IPS-18a (cell line): Measurements from ENCODE around the gene EP400.
"Not testable (repeated sequence)": the region's sequence is repeated elsewhere in the genome, so short reads cannot be mapped to it uniquely, and the experiment has no call there.

Experiments
- H3K27ac ChIP-seq: one replicate; pipeline ENCODE4 v1.5.1; 2013; ENCODE audit warnings: low read length
- H3K27me3 ChIP-seq: one replicate; pipeline ENCODE4 v1.6.1; 2013; ENCODE audit warnings: mild to moderate bottlenecking, low read length; ENCODE audit not compliant: control insufficient read depth, insufficient read depth
- H3K36me3 ChIP-seq: one replicate; pipeline ENCODE4 v1.6.1; 2013; ENCODE audit warnings: low read depth, low read length; ENCODE audit not compliant: control insufficient read depth
- H3K4me1 ChIP-seq: one replicate; pipeline ENCODE4 v1.6.1; 2013; ENCODE audit warnings: low read depth, low read length; ENCODE audit not compliant: control insufficient read depth
- H3K4me3 ChIP-seq: one replicate; pipeline ENCODE4 v1.5.1; 2013; ENCODE audit warnings: low read length
- H3K9ac ChIP-seq: one replicate; pipeline ENCODE4 v1.6.1; 2013; ENCODE audit warnings: mild to moderate bottlenecking, low read length, moderate library complexity
- H3K9me3 ChIP-seq: one replicate; pipeline ENCODE4 v1.6.1; 2013; ENCODE audit warnings: low read depth, low read length; ENCODE audit not compliant: control insufficient read depth

EP400 gene

GRCh38 chr12:132083941-132084620 is 134.3 kb downstream of the EP400 start:
- Histone ChIP-seq H3K9ac (peak overlapping the region; percentile 68), H3K4me3 (peak overlapping the region; percentile 55), H3K4me1 (peaks cover 8% of the 10 kb centered on the region), H3K27ac (no peak overlapping the region), H3K36me3 (no peaks in the 10 kb centered on the region), H3K9me3 (no peaks in the 10 kb centered on the region), H3K27me3 (no peaks in the 10 kb centered on the region)

GRCh38 chr12:132084621-132085290 is 135.0 kb downstream of the EP400 start:
- peak overlapping the region; percentile 55 for H3K4me3 ChIP-seq
- H3K9ac ChIP-seq, result peak overlapping the region; percentile 68
- H3K27ac ChIP-seq, result no peak overlapping the region
- H3K27me3 ChIP-seq, result no peaks in the 10 kb centered on the region
- H3K4me1 ChIP-seq, result peaks cover 8% of the 10 kb centered on the region
- H3K9me3 ChIP-seq, result no peaks in the 10 kb centered on the region
- no peaks in the 10 kb centered on the region for H3K36me3 ChIP-seq

- H3K4me1 ChIP-seq, result peaks cover 8% of the 10 kb centered on the region
- no peaks in the 10 kb centered on the region for H3K36me3 ChIP-seq
- H3K27ac ChIP-seq, result no peak overlapping the region
- H3K9ac ChIP-seq, result peak overlapping the region; percentile 68
- no peaks in the 10 kb centered on the region for H3K9me3 ChIP-seq
- H3K4me3 ChIP-seq, result peak overlapping the region; percentile 55
- H3K27me3 ChIP-seq, result no peaks in the 10 kb centered on the region
These were observed 135.5 kb downstream of the EP400 start for GRCh38 chr12:132085291-132085635.

- H3K27ac ChIP-seq, result no peak overlapping the region
- no peaks in the 10 kb centered on the region for H3K27me3 ChIP-seq
- H3K9me3 ChIP-seq, result no peaks in the 10 kb centered on the region
- peaks cover 4% of the 10 kb centered on the region for H3K4me1 ChIP-seq
- no peak overlapping the region for H3K9ac ChIP-seq
- H3K36me3 ChIP-seq, result no peaks in the 10 kb centered on the region
- H3K4me3 ChIP-seq, result no peak overlapping the region
These were observed 139.7 kb downstream of the EP400 start for GRCh38 chr12:132089407-132089910.

- Histone ChIP-seq H3K36me3 (peaks cover 4% of the 10 kb centered on the region), H3K4me1 (no peaks in the 10 kb centered on the region)
These were observed 144.6 kb downstream of the EP400 start for GRCh38 chr12:132094269-132094891.

GRCh38 chr12:132095520-132096409 is 146.0 kb downstream of the EP400 start:
- no peak overlapping the region for H3K27ac ChIP-seq
- no peak overlapping the region for H3K4me3 ChIP-seq
- H3K36me3 ChIP-seq, result peaks cover 4% of the 10 kb centered on the region
- no peaks in the 10 kb centered on the region for H3K27me3 ChIP-seq
- H3K4me1 ChIP-seq, result no peaks in the 10 kb centered on the region
- H3K9me3 ChIP-seq, result no peaks in the 10 kb centered on the region
- no peak overlapping the region for H3K9ac ChIP-seq

More at GRCh38 chr12:132094269-132094891, 144.6 kb downstream of the EP400 start:
- no peak overlapping the region for H3K9ac ChIP-seq
- H3K4me3 ChIP-seq, result no peak overlapping the region
- H3K9me3 ChIP-seq, result no peaks in the 10 kb centered on the region
- no peaks in the 10 kb centered on the region for H3K27me3 ChIP-seq
- no peak overlapping the region for H3K27ac ChIP-seq

- H3K4me1 ChIP-seq, result peaks cover 4% of the 10 kb centered on the region
- peaks cover 4% of the 10 kb centered on the region for H3K36me3 ChIP-seq
- no peak overlapping the region for H3K27ac ChIP-seq
- H3K27me3 ChIP-seq, result no peaks in the 10 kb centered on the region
- H3K9ac ChIP-seq, result no peak overlapping the region
- no peak overlapping the region for H3K4me3 ChIP-seq
- H3K9me3 ChIP-seq, result no peaks in the 10 kb centered on the region
These were observed 150.0 kb downstream of the EP400 start for GRCh38 chr12:132099739-132100138.

GRCh38 chr12:132100306-132101065 is 150.7 kb downstream of the EP400 start:
- Histone ChIP-seq H3K4me1 (peaks cover 4% of the 10 kb centered on the region), H3K36me3 (peaks cover 9% of the 10 kb centered on the region), H3K9ac (no peak overlapping the region), H3K9me3 (no peaks in the 10 kb centered on the region), H3K27ac (no peak overlapping the region), H3K27me3 (no peaks in the 10 kb centered on the region), H3K4me3 (no peak overlapping the region)

- Histone ChIP-seq H3K9me3 (no peaks in the 10 kb centered on the region), H3K27me3 (no peaks in the 10 kb centered on the region), H3K9ac (no peak overlapping the region), H3K36me3 (peaks cover 7% of the 10 kb centered on the region), H3K27ac (no peak overlapping the region), H3K4me3 (no peak overlapping the region), H3K4me1 (peaks cover 4% of the 10 kb centered on the region)
These were observed 152.6 kb downstream of the EP400 start for GRCh38 chr12:132102297-132102696.

- H3K27ac ChIP-seq, H3K9ac ChIP-seq, H3K27me3 ChIP-seq, H3K9me3 ChIP-seq, H3K4me1 ChIP-seq, H3K36me3 ChIP-seq: not testable (repeated sequence)
- H3K4me3 ChIP-seq, result peak overlapping the region; percentile 39
These were observed 153.3 kb downstream of the EP400 start for GRCh38 chr12:132103072-132103471.
